Neural progenitor cell (in vitro differentiated cells): ENCODE results near the gene HOXD1. TPM values are rescaled to one million over a fixed set of nuclear protein-coding genes. Genes with fewer than 3 reads are reported as not detected.

Experiments
- DNase-seq: peaks from one replicate; pipeline ENCODE4 v3.0.0-alpha.2; 2016; ENCODE audit warnings: low spot score
- H2AFZ ChIP-seq: fragments of 200-600 bp; sonication (generic); replicated peaks from 2 replicates; pipeline ENCODE4 v1.6.1; 2016; ENCODE audit warnings: antibody characterized with exemption
- H3F3A ChIP-seq: fragments of 200-600 bp; sonication (generic); 2 replicates; pipeline ENCODE4 v1.6.1; 2016; ENCODE audit warnings: antibody characterized with exemption, low read depth
- H3K27ac ChIP-seq: fragments of 200-600 bp; sonication (generic); 2 replicates; pipeline ENCODE4 v1.5.1; 2016; ENCODE audit warnings: mild to moderate bottlenecking
- H3K27me3 ChIP-seq: fragments of 200-600 bp; sonication (generic); 2 replicates; pipeline ENCODE4 v1.6.1; 2016; ENCODE audit warnings: mild to moderate bottlenecking, moderate library complexity
- H3K36me3 ChIP-seq: fragments of 200-600 bp; sonication (generic); 2 replicates; pipeline ENCODE4 v1.5.1; 2016
- H3K4me1 ChIP-seq: fragments of 200-600 bp; sonication (generic); 2 replicates; pipeline ENCODE4 v1.6.1; 2016; ENCODE audit warnings: mixed run types
- H3K4me2 ChIP-seq: fragments of 200-600 bp; sonication (generic); 2 replicates; pipeline ENCODE4 v1.6.1; 2016
- H3K4me3 ChIP-seq: fragments of 200-600 bp; sonication (generic); 2 replicates; pipeline ENCODE4 v1.5.1; 2016
- H3K79me2 ChIP-seq: fragments of 200-600 bp; sonication (generic); 2 replicates; pipeline ENCODE4 v1.6.1; 2016; ENCODE audit warnings: low read depth
- H3K9ac ChIP-seq: fragments of 200-600 bp; sonication (generic); 2 replicates; pipeline ENCODE4 v1.6.1; 2016
- H3K9me3 ChIP-seq: fragments of 200-600 bp; sonication (generic); 2 replicates; pipeline ENCODE4 v1.5.1; 2016; ENCODE audit warnings: low read depth
- H4K20me1 ChIP-seq: fragments of 200-600 bp; sonication (generic); 2 replicates; pipeline ENCODE4 v1.6.1; 2016; ENCODE audit warnings: low read depth
- H3K27ac Mint-ChIP-seq: 3 replicates; pipeline ENCODE4 v1.8.0; 2021; ENCODE audit warnings: mixed read lengths
- H3K27me3 Mint-ChIP-seq: 2 replicates; pipeline ENCODE4 v1.8.0; 2022; ENCODE audit warnings: low read depth, mild to moderate bottlenecking, inconsistent platforms, moderate library complexity, mixed read lengths; ENCODE audit not compliant: insufficient read depth
- H3K36me3 Mint-ChIP-seq: 3 replicates; pipeline ENCODE4 v1.8.0; 2021; ENCODE audit warnings: mixed read lengths
- H3K4me1 Mint-ChIP-seq: 3 replicates; pipeline ENCODE4 v1.8.0; 2021; ENCODE audit warnings: mixed read lengths
- H3K4me3 Mint-ChIP-seq: 3 replicates; pipeline ENCODE4 v1.8.0; 2021; ENCODE audit warnings: mild to moderate bottlenecking, moderate library complexity, mixed read lengths
- H3K9me3 Mint-ChIP-seq: 3 replicates; pipeline ENCODE4 v1.8.0; 2020; ENCODE audit warnings: mixed read lengths
- CTCF ChIP-seq: fragments of 200-600 bp; sonication (generic); IDR thresholded peaks from 2 replicates; pipeline ENCODE4 v1.5.1; 2017; ENCODE audit warnings: antibody characterized with exemption, mild to moderate bottlenecking
- EZH2 ChIP-seq: fragments of 200-600 bp; sonication (generic); IDR thresholded peaks from 2 replicates; pipeline ENCODE4 v1.6.1; 2017; ENCODE audit warnings: antibody characterized with exemption, mild to moderate bottlenecking, moderate library complexity
- EZH2phosphoT487 ChIP-seq: fragments of 200-600 bp; sonication (generic); IDR thresholded peaks from 2 replicates; pipeline ENCODE4 v1.6.1; 2017; ENCODE audit warnings: antibody characterized with exemption
- total RNA-seq: library from RNA; depleted of rRNA; stranded (reverse); fragments of >200 nt; gene quantifications from 2 replicates; pipeline ENCODE4 v1.2.3, GENCODE V29; 2015; ENCODE audit warnings: low replicate concordance

Gene HOXD1
- total RNA-seq, 1 donor from 2014 or later = not detected

GRCh38 chr2:176158855-176159662 lies 29.4 kb upstream of the HOXD1 start:
- peak; percentile 40 for DNase-seq
- H2AFZ ChIP-seq = no peak overlapping the region
- peaks cover 91% of the 10 kb centered on the region for H3K27me3 Mint-ChIP-seq
- peaks cover 100% of the 10 kb centered on the region for H3K27me3 ChIP-seq
- H3K4me1 Mint-ChIP-seq = peaks cover 9% of the 10 kb centered on the region
- no peak overlapping the region for H3K4me3 ChIP-seq
- H3K27ac Mint-ChIP-seq = no peak overlapping the region
- no peaks in the 10 kb centered on the region for H3K36me3 Mint-ChIP-seq
- no peak overlapping the region for H3K9ac ChIP-seq
- H3K9me3 ChIP-seq = no peaks in the 10 kb centered on the region
- no peaks in the 10 kb centered on the region for H3K79me2 ChIP-seq
- H3K9me3 Mint-ChIP-seq = peaks cover 9% of the 10 kb centered on the region
- no peak overlapping the region for H3K4me2 ChIP-seq
- TF ChIP-seq EZH2phosphoT487 (no peak), CTCF (no peak), EZH2 (no peak)
- no peaks in the 10 kb centered on the region for H3K36me3 ChIP-seq
- H3K27ac ChIP-seq = no peak overlapping the region
- no peak overlapping the region for H3K4me3 Mint-ChIP-seq
- H3K4me1 ChIP-seq = no peaks in the 10 kb centered on the region
- no peaks in the 10 kb centered on the region for H3F3A ChIP-seq
- H4K20me1 ChIP-seq = peaks cover 98% of the 10 kb centered on the region

GRCh38 chr2:176159663-176160250 lies 28.7 kb upstream of the HOXD1 start:
- Histone ChIP-seq H3K4me3 (no peak overlapping the region), H4K20me1 (peaks cover 98% of the 10 kb centered on the region), H3K79me2 (no peaks in the 10 kb centered on the region), H3K36me3 (no peaks in the 10 kb centered on the region), H3K27ac (no peak overlapping the region), H3K9ac (no peak overlapping the region), H2AFZ (no peak overlapping the region), H3K4me1 (no peaks in the 10 kb centered on the region), H3K27me3 (peaks cover 100% of the 10 kb centered on the region), H3K4me2 (no peak overlapping the region), H3K9me3 (no peaks in the 10 kb centered on the region), H3F3A (no peaks in the 10 kb centered on the region)
- H3K27me3 Mint-ChIP-seq = peaks cover 91% of the 10 kb centered on the region
- H3K9me3 Mint-ChIP-seq = peaks cover 11% of the 10 kb centered on the region
- H3K36me3 Mint-ChIP-seq = no peaks in the 10 kb centered on the region
- TF ChIP-seq EZH2phosphoT487 (peak; percentile 92), EZH2 (peak; percentile 95), CTCF (no peak)
- DNase-seq = peak; percentile 35
- no peak overlapping the region for H3K4me3 Mint-ChIP-seq
- peaks cover 9% of the 10 kb centered on the region for H3K4me1 Mint-ChIP-seq
- no peak overlapping the region for H3K27ac Mint-ChIP-seq

- Histone ChIP-seq H3K27me3 (peaks cover 100% of the 10 kb centered on the region), H3F3A (no peaks in the 10 kb centered on the region), H2AFZ (no peak overlapping the region), H3K79me2 (no peaks in the 10 kb centered on the region), H3K27ac (no peak overlapping the region), H3K36me3 (no peaks in the 10 kb centered on the region), H3K9ac (no peak overlapping the region), H3K4me1 (no peaks in the 10 kb centered on the region), H3K9me3 (no peaks in the 10 kb centered on the region), H3K4me3 (no peak overlapping the region), H4K20me1 (peaks cover 98% of the 10 kb centered on the region), H3K4me2 (no peak overlapping the region)
- H3K27me3 Mint-ChIP-seq = peaks cover 91% of the 10 kb centered on the region
- no peak for DNase-seq
- H3K4me3 Mint-ChIP-seq = no peak overlapping the region
- peaks cover 9% of the 10 kb centered on the region for H3K4me1 Mint-ChIP-seq
- no peaks in the 10 kb centered on the region for H3K36me3 Mint-ChIP-seq
- peak; percentile 79 for TF ChIP-seq EZH2phosphoT487
- TF ChIP-seq CTCF = no peak
- peak; percentile 87 for TF ChIP-seq EZH2
- peaks cover 11% of the 10 kb centered on the region for H3K9me3 Mint-ChIP-seq
- H3K27ac Mint-ChIP-seq = no peak overlapping the region
Measured at GRCh38 chr2:176160251-176160985, 28.1 kb upstream of the HOXD1 start.
